Stimulated activated CD4-positive, alpha-beta T cell treated with anti-CD3 and anti-CD28 coated beads, Interleukin-4, amount 100 ng/mL, for 24 hours (primary cell): ENCODE data around the gene MAP4K5.

Source experiments
- DNase-seq: peaks from one replicate; pipeline ENCODE4 v3.0.0-alpha.2; 2020

MAP4K5 gene

GRCh38 chr14:50397390-50398188 is 134.8 kb downstream of the MAP4K5 start:
- no peak for DNase-seq

DNA sequence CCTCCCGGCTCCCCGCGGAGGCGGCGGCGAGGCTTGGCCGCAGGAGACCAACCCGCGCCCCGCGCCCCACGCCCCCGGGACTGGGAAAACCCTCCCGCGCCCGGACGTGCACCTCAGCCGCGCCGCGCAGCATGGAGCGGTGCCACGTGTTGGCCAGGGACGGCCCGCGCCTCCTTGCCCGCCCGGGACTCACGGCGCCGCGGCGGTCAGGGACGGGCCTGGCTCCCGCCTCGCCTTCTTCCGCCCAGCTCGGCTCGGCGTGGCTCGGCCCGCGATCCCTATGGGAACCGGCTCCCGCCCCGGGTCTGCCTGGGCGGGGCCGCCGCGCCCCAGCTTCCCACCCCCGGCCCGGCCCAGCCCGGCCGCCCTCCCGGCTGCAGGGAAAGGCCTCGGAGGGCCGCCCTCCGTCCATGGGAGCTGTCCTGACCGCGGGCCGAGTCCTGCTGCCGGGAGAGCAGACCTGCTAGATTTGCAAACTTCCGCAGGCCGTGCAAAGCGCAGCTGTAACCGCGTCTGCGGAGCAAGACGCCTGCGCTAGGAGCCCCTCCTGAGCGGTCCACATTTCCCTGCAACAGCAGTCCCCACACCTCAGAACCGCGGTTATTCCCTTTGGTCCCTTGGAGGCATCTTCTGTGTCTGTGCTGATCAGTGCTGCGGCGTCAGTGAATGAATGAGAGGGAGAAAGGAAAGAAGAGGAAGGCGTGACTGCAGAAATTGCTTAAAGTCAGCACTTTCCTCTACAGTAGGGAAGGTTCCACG is 135.6 kb downstream of the MAP4K5 start, which contains the start of gene CDKL1:
TSS of gene CDKL1 (minus strand) at position 251 of the 759 bp plus-strand sequence. CDS start 1,013 bp downstream, outside the sequence.
- peak; percentile 58 for DNase-seq

- DNase-seq = no peak
Observed at GRCh38 chr14:50395448-50395847, 136.9 kb downstream of the MAP4K5 start.

- no peak for DNase-seq
Observed at GRCh38 chr14:50394713-50395112, 137.7 kb downstream of the MAP4K5 start.

- no peak for DNase-seq
Observed at GRCh38 chr14:50389668-50390441, 142.5 kb downstream of the MAP4K5 start.

GRCh38 chr14:50388256-50388931 is 144.0 kb downstream of the MAP4K5 start:
- no peak for DNase-seq

DNA sequence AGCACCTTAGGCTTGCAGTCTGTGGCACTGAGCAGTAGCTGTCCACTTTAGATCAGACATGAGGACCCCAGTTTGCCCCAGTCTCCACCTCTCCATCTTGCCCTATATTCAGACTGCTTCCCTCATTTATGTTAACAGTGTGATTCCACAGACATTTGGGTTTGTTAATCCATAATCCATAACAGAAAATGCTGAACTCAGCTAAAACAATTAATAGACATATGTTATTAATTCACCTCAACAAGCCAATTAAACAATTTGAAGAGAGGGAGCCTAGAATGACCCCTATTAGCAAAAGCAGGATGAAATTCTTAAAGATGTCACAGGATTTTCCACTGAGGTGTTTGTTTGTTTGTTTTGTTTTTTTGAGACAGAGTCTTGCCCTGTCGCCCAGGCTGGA is 144.8 kb downstream of the MAP4K5 start:
- no peak for DNase-seq

- DNase-seq = no peak
Observed at GRCh38 chr14:50383618-50384225, 148.6 kb downstream of the MAP4K5 start.

- DNase-seq = no peak
Observed at GRCh38 chr14:50381823-50382287, 150.5 kb downstream of the MAP4K5 start.

GRCh38 chr14:50381008-50381407 is 151.4 kb downstream of the MAP4K5 start:
- no peak for DNase-seq

- DNase-seq = no peak
Observed at GRCh38 chr14:50380455-50380854, 151.9 kb downstream of the MAP4K5 start.

- no peak for DNase-seq
Observed at GRCh38 chr14:50379563-50379962, 152.8 kb downstream of the MAP4K5 start.

- no peak for DNase-seq
Observed at GRCh38 chr14:50377550-50378085, 154.8 kb downstream of the MAP4K5 start.

- no peak for DNase-seq
Observed at GRCh38 chr14:50375760-50376159, 156.6 kb downstream of the MAP4K5 start.

DNA sequence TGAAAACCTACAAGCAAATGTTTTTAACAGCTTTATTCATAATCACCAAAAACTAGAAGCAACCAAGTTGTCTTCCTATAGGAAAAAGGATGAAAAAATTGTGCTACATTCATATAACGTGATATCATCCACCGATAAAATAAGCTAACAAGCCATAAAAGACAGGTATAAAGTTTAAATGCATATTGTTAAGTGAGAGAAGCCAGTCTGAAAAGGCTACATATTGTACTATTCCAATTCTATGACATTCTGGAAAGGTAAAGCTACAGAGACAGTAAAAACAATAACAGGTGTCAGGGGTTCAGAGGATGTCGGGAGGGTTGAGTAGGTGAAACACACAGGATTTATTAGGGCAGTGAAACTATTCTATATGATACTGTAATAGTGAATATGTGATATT is 158.4 kb downstream of the MAP4K5 start:
- DNase-seq = no peak

GRCh38 chr14:50371546-50371945 is 160.8 kb downstream of the MAP4K5 start:
- DNase-seq = no peak
